Chondrocyte (in vitro differentiated cells): ENCODE measurements around the gene SDC3. TPM values are rescaled to one million over a fixed set of nuclear protein-coding genes. Genes with fewer than 3 reads are reported as not detected.
"Not testable (repeated sequence)": the region's sequence is repeated elsewhere in the genome, so short reads cannot be mapped to it uniquely, and the experiment has no call there.

Experiments
- DNase-seq: peaks from one replicate; pipeline ENCODE4 v3.0.0; 2021; ENCODE audit warnings: mixed read lengths, low spot score
- H3K27ac Mint-ChIP-seq: one replicate; pipeline ENCODE4 v1.8.0; 2021; ENCODE audit warnings: mild to moderate bottlenecking, moderate library complexity, mixed read lengths; ENCODE audit not compliant: unreplicated experiment
- H3K27me3 Mint-ChIP-seq: 2 replicates; pipeline ENCODE4 v1.8.0; 2021; ENCODE audit warnings: low read depth, mixed read lengths
- H3K36me3 Mint-ChIP-seq: 2 replicates; pipeline ENCODE4 v1.8.0; 2021; ENCODE audit warnings: low read depth, mixed read lengths
- H3K4me1 Mint-ChIP-seq: 2 replicates; pipeline ENCODE4 v1.8.0; 2021; ENCODE audit warnings: low read depth, mild to moderate bottlenecking, mixed read lengths
- H3K4me3 Mint-ChIP-seq: one replicate; pipeline ENCODE4 v1.8.0; 2021; ENCODE audit warnings: mild to moderate bottlenecking, moderate library complexity, mixed read lengths; ENCODE audit not compliant: unreplicated experiment
- H3K9me3 Mint-ChIP-seq: 2 replicates; pipeline ENCODE4 v1.8.0; 2021; ENCODE audit warnings: low read depth, mixed read lengths
- CTCF ChIP-seq: fragments of 200-600 bp; sonication (generic); IDR thresholded peaks from 2 replicates; pipeline ENCODE4 v1.5.0; 2021; ENCODE audit warnings: antibody characterized with exemption, mild to moderate bottlenecking, moderate library complexity
- total RNA-seq: library from RNA; stranded (reverse); gene quantifications from 3 replicates; pipeline ENCODE4 v1.2.1, GENCODE V29; 2021

The SDC3 gene
- total RNA-seq, 1 donor from 2014 or later, result 46.8 TPM

- Mint-ChIP-seq H3K4me3 (no peak overlapping the region), H3K27ac (no peak overlapping the region), H3K27me3 (no peaks in the 10 kb centered on the region), H3K9me3 (no peaks in the 10 kb centered on the region), H3K36me3 (peaks cover 5% of the 10 kb centered on the region), H3K4me1 (peaks cover 11% of the 10 kb centered on the region)
- DNase-seq, result no peak
- no peak for TF ChIP-seq CTCF
Measured at GRCh38 chr1:30870035-30870434, 38.5 kb downstream of the SDC3 start.

- Mint-ChIP-seq H3K27ac (no peak overlapping the region), H3K4me3 (no peak overlapping the region), H3K36me3 (peaks cover 5% of the 10 kb centered on the region), H3K9me3 (no peaks in the 10 kb centered on the region), H3K27me3 (peaks cover 3% of the 10 kb centered on the region), H3K4me1 (peaks cover 11% of the 10 kb centered on the region)
- DNase-seq, result no peak
- no peak for TF ChIP-seq CTCF
Measured at GRCh38 chr1:30868833-30869435, 39.6 kb downstream of the SDC3 start.

- not testable (repeated sequence) for H3K36me3 Mint-ChIP-seq, H3K9me3 Mint-ChIP-seq, DNase-seq, H3K27me3 Mint-ChIP-seq, H3K4me1 Mint-ChIP-seq, H3K27ac Mint-ChIP-seq, H3K4me3 Mint-ChIP-seq
Measured at GRCh38 chr1:30868057-30868456, 40.5 kb downstream of the SDC3 start.

- TF ChIP-seq CTCF, result no peak
- H3K27me3 Mint-ChIP-seq, result peaks cover 3% of the 10 kb centered on the region
- H3K9me3 Mint-ChIP-seq, result no peaks in the 10 kb centered on the region
- DNase-seq, result no peak
- no peak overlapping the region for H3K4me3 Mint-ChIP-seq
- no peak overlapping the region for H3K27ac Mint-ChIP-seq
- peaks cover 2% of the 10 kb centered on the region for H3K36me3 Mint-ChIP-seq
- H3K4me1 Mint-ChIP-seq, result peaks cover 4% of the 10 kb centered on the region
Measured at GRCh38 chr1:30867537-30867936, 41.0 kb downstream of the SDC3 start.

- no peak for TF ChIP-seq CTCF
- DNase-seq, result no peak
- Mint-ChIP-seq H3K4me1 (no peaks in the 10 kb centered on the region), H3K27ac (no peak overlapping the region), H3K36me3 (no peaks in the 10 kb centered on the region), H3K9me3 (no peaks in the 10 kb centered on the region), H3K4me3 (no peak overlapping the region), H3K27me3 (peaks cover 3% of the 10 kb centered on the region)
Measured at GRCh38 chr1:30866594-30866993, 42.0 kb downstream of the SDC3 start.

- no peak for TF ChIP-seq CTCF
- peaks cover 3% of the 10 kb centered on the region for H3K27me3 Mint-ChIP-seq
- no peaks in the 10 kb centered on the region for H3K9me3 Mint-ChIP-seq
- H3K36me3 Mint-ChIP-seq, result no peaks in the 10 kb centered on the region
- no peak for DNase-seq
- H3K4me1 Mint-ChIP-seq, result peaks cover 3% of the 10 kb centered on the region
- no peak overlapping the region for H3K4me3 Mint-ChIP-seq
- no peak overlapping the region for H3K27ac Mint-ChIP-seq
Measured at GRCh38 chr1:30864681-30865080, 43.9 kb downstream of the SDC3 start.
